ENCODE measurements around the gene CHODL. TPM values are rescaled to one million over a fixed set of nuclear protein-coding genes. Genes with fewer than 3 reads are reported as not detected.

CHODL gene
- total RNA-seq, 1 donor from 2014 or later = not detected

- ATAC-seq (no peak), DNase-seq (ENCODE audit: low spot score) (no peak)
Measured at GRCh38 chr21:18285379-18285778, 40.7 kb downstream of the CHODL start.

- ATAC-seq (no peak), DNase-seq (ENCODE audit: low spot score) (no peak)
Measured at GRCh38 chr21:18289876-18290275, 45.2 kb downstream of the CHODL start.

GRCh38 chr21:18294100-18294499 is 49.5 kb downstream of the CHODL start:
- no peak for DNase-seq (ENCODE audit: low spot score)
- ATAC-seq = no peak

GRCh38 chr21:18298228-18298627 is 53.6 kb downstream of the CHODL start:
- ATAC-seq (no peak), DNase-seq (ENCODE audit: low spot score) (no peak)

Other genes with a start within 250 kb of the CHODL start
- not detected for gene TMPRSS15, start 159.0 kb downstream of the CHODL start, total RNA-seq

Data from left lobe of liver (tissue), 2 donors.